Tibial nerve (tissue), 4 donors: ENCODE results near the gene RAB6C. TPM values are rescaled to one million over a fixed set of nuclear protein-coding genes. Genes with fewer than 3 reads are reported as not detected.
"Not testable (repeated sequence)": the region's sequence is repeated elsewhere in the genome, so short reads cannot be mapped to it uniquely, and the experiment has no call there.

Experiments
- DNase-seq, 2 donors: peaks; one replicate each; pipeline ENCODE4 v3.0.0-alpha.2; 2019; ENCODE audit warnings: low spot score in 2 of 2
- H3K27ac ChIP-seq, 4 donors: fragments of 200-600 bp; sonication (generic) in 3 of 4; one replicate each; pipeline ENCODE4 v1.5.1; 2017 to 2019; ENCODE audit warnings: mild to moderate bottlenecking in 1 of 4
- H3K27me3 ChIP-seq, 2 donors: fragments of 200-600 bp; sonication (generic) in 1 of 2; one replicate each; pipeline versions ENCODE4 v1.5.1 to v1.6.0; 2017 to 2019
- H3K36me3 ChIP-seq, 3 donors: fragments of 200-600 bp; sonication (generic); one replicate each; pipeline ENCODE4 v1.5.1; 2018 to 2019
- H3K4me1 ChIP-seq, 4 donors: fragments of 200-600 bp; sonication (generic) in 3 of 4; one replicate each; pipeline ENCODE4 v1.5.1; 2017 to 2019
- H3K4me3 ChIP-seq, 4 donors: fragments of 200-600 bp; sonication (generic) in 3 of 4; one replicate each; pipeline ENCODE4 v1.5.1; 2017 to 2019; ENCODE audit warnings: mild to moderate bottlenecking in 1 of 4, moderate library complexity in 1 of 4
- H3K9me3 ChIP-seq, 4 donors: fragments of 200-600 bp; sonication (generic) in 3 of 4; one replicate each; pipeline ENCODE4 v1.5.1; 2017 to 2019
- EP300 ChIP-seq, 2 donors: sonication (generic); formaldehyde crosslinking; IDR thresholded peaks; one replicate each; pipeline ENCODE4 v1.6.1; 2017; ENCODE audit warnings: antibody characterized with exemption in 2 of 2, mild to moderate bottlenecking in 1 of 2
- POLR2A ChIP-seq, 2 donors: fragments of 450-650 bp; IDR thresholded peaks; one replicate each; pipeline ENCODE4 v1.6.1; 2017; ENCODE audit warnings: antibody characterized with exemption in 2 of 2, mild to moderate bottlenecking in 2 of 2, moderate library complexity in 2 of 2
- WGBS, 2 donors: methylation state at CpG; one replicate each; pipeline ENCODE4 v1.1.5; 2018; 5-methylcytosine and 5-hydroxymethylcytosine counted together
- total RNA-seq, 4 donors: library from RNA; depleted of rRNA; stranded (reverse); fragments of >200 nt; gene quantifications; one replicate each; pipeline ENCODE4 v1.1.0, GENCODE V29; 2016
- TF ChIP-seq, protein P1 (sequence below), 5 experiments: fragments of 200-600 bp in 3 of 5; fragments of 450-650 bp in 2 of 5; sonication (generic) in 3 of 5; IDR thresholded peaks; one replicate each; pipeline ENCODE4 v1.5.1; 2016 to 2019; ENCODE audit warnings: antibody characterized with exemption in 5 of 5, mild to moderate bottlenecking in 3 of 5, moderate library complexity in 2 of 5

The RAB6C gene
- total RNA-seq, 4 donors from 2014 or later, result not detected

GRCh38 chr2:130019402-130019801, 39.9 kb downstream of the RAB6C start:
- Histone ChIP-seq H3K4me1 (no peaks in the 10 kb centered on the region), H3K4me3 (no peak overlapping the region), H3K27ac (no peak overlapping the region), H3K9me3 (peaks cover 0 to 7% (median 0%) of the 10 kb centered on the region in 4 donors), H3K27me3 (no peaks in the 10 kb centered on the region), H3K36me3 (no peaks in the 10 kb centered on the region)
- no peak for DNase-seq
- 77 to 78% methylated on average over 2 of the region's 2 CpGs for whole genome bisulfite sequencing, 2 donors
- TF ChIP-seq, protein P1, sequence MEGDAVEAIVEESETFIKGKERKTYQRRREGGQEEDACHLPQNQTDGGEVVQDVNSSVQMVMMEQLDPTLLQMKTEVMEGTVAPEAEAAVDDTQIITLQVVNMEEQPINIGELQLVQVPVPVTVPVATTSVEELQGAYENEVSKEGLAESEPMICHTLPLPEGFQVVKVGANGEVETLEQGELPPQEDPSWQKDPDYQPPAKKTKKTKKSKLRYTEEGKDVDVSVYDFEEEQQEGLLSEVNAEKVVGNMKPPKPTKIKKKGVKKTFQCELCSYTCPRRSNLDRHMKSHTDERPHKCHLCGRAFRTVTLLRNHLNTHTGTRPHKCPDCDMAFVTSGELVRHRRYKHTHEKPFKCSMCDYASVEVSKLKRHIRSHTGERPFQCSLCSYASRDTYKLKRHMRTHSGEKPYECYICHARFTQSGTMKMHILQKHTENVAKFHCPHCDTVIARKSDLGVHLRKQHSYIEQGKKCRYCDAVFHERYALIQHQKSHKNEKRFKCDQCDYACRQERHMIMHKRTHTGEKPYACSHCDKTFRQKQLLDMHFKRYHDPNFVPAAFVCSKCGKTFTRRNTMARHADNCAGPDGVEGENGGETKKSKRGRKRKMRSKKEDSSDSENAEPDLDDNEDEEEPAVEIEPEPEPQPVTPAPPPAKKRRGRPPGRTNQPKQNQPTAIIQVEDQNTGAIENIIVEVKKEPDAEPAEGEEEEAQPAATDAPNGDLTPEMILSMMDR (IDR thresholded peaks at IDR 0.05), result no peak
- no peak for TF ChIP-seq EP300 (IDR thresholded peaks at IDR 0.05)
- TF ChIP-seq POLR2A (IDR thresholded peaks at IDR 0.05), result no peak

DNA sequence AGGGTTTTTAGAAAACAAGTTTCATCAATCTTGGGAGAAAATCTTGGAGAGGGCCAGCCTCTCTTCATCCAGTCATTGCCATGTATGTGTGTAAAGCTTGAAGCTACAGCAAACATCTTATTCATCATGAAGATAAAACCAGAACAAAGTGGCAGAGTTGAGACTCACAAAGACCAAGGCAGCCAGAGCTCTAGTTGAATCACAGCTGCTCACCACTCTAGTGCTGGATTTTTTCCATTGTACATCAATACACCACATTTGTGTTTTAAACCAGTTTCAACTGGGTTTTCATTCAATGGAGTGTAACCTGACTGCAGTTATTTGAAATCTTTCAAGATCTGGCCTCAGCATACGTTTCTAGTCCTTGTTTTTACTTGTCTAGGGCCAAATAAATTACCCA, 40.6 kb downstream of the RAB6C start:
- H3K27ac ChIP-seq, H3K36me3 ChIP-seq, H3K4me1 ChIP-seq, H3K4me3 ChIP-seq, H3K27me3 ChIP-seq, H3K9me3 ChIP-seq, DNase-seq: not testable (repeated sequence)
- 29 to 31% methylated on average over 1 of the region's 1 CpG for WGBS, 2 donors

DNA sequence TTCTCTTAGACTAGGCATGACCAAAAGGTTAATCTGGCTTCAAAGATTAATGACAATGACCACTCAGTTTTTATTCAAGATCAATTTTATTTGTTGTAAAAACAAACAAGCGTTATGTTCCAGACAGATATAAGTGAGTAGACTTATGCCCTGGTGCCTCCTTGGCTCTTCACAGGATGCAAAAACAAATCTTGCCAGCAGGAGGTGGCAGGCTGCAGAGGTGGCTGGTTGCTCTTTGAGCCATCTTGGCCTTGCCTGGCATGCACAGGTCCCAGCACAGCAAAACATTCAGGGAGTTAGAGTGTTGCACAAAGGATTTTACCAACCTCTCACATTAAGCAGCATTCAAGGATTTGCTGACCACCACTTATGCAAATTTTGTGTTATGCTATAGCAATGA, 46.5 kb downstream of the RAB6C start:
- not testable (repeated sequence) for H3K27ac ChIP-seq, H3K4me1 ChIP-seq, H3K9me3 ChIP-seq, H3K27me3 ChIP-seq, H3K36me3 ChIP-seq, H3K4me3 ChIP-seq, DNase-seq
- 83 to 93% methylated on average over 1 of the region's 1 CpG for WGBS, 2 donors

Other genes with a start within 250 kb of the RAB6C start
- not detected for gene POTEF, start 149.6 kb downstream of the RAB6C start, total RNA-seq
- 10 to 100 TPM in 3 of 4 donors, 1 to 10 TPM in 1; 7.2 to 32.6 (median 23.3) TPM for gene CCDC74B, start 165.4 kb downstream of the RAB6C start, total RNA-seq
- 10 to 100 TPM; 35.2 to 72.6 (median 50.5) TPM for gene SMPD4, start 201.9 kb downstream of the RAB6C start, total RNA-seq
- gene MZT2B, start 202.6 kb downstream of the RAB6C start, total RNA-seq, result 100 to 1,000 TPM; 108 to 190 (median 153) TPM
- gene TUBA3E, start 218.8 kb downstream of the RAB6C start, total RNA-seq, result not detected